ENCODE measurements around the gene SLC5A11. TPM values are rescaled to one million over a fixed set of nuclear protein-coding genes. Genes with fewer than 3 reads are reported as not detected.

SLC5A11 gene
- total RNA-seq, 2 donors from 2014 or later = not detected

DNA sequence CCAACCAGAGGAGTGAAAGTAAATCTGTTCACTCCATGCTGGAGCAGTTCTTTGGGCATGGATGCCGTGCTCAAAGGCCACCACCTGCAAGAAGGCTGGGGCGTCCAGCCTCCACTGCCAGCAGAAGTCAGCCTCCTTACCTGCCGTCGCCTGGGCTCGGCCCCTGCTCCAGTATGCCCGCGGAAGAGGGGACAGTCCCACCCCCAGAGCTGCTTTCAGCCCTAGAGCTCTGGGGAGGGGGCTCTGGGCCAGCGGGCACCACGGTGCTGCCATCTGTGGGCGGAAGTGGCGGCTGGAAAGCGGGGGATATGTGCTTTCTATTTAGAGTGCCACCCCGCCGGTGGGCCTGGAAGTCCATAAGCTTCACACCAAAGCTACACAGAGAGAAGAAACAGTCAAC, 93.5 kb downstream of the SLC5A11 start:
- Histone ChIP-seq H3K27me3 (no peaks in the 10 kb centered on the region), H3K4me3 (no peak overlapping the region), H3K27ac (no peak overlapping the region), H3K4me1 (no peaks in the 10 kb centered on the region), H3K36me3 (replicated peaks in 1 of 2; ENCODE audit: insufficient read depth in 1 of 2, low read depth in 2 of 2) (peaks cover 9 to 35% of the 10 kb centered on the region in 2 donors), H3K9me3 (no peaks in the 10 kb centered on the region)
- no peak for TF ChIP-seq POLR2A (IDR thresholded peaks at IDR 0.05)
- TF ChIP-seq, protein P1, sequence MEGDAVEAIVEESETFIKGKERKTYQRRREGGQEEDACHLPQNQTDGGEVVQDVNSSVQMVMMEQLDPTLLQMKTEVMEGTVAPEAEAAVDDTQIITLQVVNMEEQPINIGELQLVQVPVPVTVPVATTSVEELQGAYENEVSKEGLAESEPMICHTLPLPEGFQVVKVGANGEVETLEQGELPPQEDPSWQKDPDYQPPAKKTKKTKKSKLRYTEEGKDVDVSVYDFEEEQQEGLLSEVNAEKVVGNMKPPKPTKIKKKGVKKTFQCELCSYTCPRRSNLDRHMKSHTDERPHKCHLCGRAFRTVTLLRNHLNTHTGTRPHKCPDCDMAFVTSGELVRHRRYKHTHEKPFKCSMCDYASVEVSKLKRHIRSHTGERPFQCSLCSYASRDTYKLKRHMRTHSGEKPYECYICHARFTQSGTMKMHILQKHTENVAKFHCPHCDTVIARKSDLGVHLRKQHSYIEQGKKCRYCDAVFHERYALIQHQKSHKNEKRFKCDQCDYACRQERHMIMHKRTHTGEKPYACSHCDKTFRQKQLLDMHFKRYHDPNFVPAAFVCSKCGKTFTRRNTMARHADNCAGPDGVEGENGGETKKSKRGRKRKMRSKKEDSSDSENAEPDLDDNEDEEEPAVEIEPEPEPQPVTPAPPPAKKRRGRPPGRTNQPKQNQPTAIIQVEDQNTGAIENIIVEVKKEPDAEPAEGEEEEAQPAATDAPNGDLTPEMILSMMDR (IDR thresholded peaks at IDR 0.05) = no peak
- intact Hi-C loops (cut with DNase I) = no loop called here
- ATAC-seq = no peak
- DNase-seq = no peak
- WGBS, 2 donors = 89 to 94% methylated on average over 4 to 11 of the region's 14 CpGs

DNA sequence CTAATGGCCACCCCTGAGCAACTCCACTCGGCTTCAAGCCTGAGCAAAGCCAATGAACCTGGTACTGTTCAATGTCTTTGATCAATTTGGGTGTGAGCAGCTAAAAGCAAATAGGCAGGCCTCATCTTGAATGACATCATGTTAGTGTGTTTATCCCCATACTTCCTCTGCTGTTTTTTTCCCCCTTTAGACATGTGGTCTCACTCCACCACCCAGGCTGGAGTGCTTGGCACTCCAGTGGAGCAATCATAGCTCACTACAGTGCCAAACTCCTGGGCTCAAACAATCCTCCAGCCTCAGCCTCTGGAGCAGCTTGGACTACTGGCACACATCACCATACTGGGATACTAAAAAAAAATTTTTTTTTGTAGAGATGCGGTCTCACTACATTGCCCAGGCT, 94.0 kb downstream of the SLC5A11 start:
- Histone ChIP-seq H3K4me1 (no peaks in the 10 kb centered on the region), H3K27me3 (no peaks in the 10 kb centered on the region), H3K27ac (no peak overlapping the region), H3K9me3 (no peaks in the 10 kb centered on the region), H3K4me3 (no peak overlapping the region), H3K36me3 (replicated peaks in 1 of 2; ENCODE audit: insufficient read depth in 1 of 2, low read depth in 2 of 2) (peaks cover 9 to 32% of the 10 kb centered on the region in 2 donors)
- intact Hi-C loops (cut with DNase I) = no loop called here
- DNase-seq = no peak
- WGBS, 2 donors = 89 to 100% methylated on average over 2 of the region's 2 CpGs
- no peak for ATAC-seq
- no peak for TF ChIP-seq POLR2A (IDR thresholded peaks at IDR 0.05)
- TF ChIP-seq, protein P1 (IDR thresholded peaks at IDR 0.05) = no peak

DNA sequence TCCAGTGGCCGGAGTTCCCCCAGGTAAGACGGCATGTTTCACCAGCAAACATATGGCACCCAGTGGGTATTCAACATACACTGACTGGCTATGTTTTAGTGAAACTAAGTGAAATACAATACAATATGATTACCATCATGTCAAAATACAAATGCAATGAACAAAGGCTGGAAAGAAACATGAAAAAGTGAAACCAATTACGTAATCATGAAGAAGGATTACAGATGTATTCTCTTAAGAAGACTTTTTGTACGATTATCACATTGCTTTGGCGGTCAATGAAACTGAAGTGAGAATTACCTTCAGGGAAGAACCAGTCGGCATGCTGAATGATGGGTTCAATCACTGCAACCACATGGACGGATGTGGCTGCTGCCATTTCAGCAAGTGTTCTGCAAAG, 97.7 kb downstream of the SLC5A11 start:
- Histone ChIP-seq H3K36me3 (replicated peaks in 1 of 2; ENCODE audit: insufficient read depth in 1 of 2, low read depth in 2 of 2) (peaks cover 15 to 24% of the 10 kb centered on the region in 2 donors), H3K4me1 (no peaks in the 10 kb centered on the region), H3K4me3 (no peak overlapping the region)

GRCh38 chr16:24944206-24944605, 98.4 kb downstream of the SLC5A11 start:
- TF ChIP-seq POLR2A (IDR thresholded peaks at IDR 0.05) = no peak
- H3K4me1 ChIP-seq = no peaks in the 10 kb centered on the region
- intact Hi-C loops (cut with DNase I) = no loop called here
- WGBS, 2 donors = 66 to 89% methylated on average over 3 of the region's 3 CpGs
- ATAC-seq (no peak), DNase-seq (no peak)
- H3K27ac ChIP-seq = no peak overlapping the region
- H3K27me3 ChIP-seq = no peaks in the 10 kb centered on the region
- H3K36me3 ChIP-seq (replicated peaks in 1 of 2; ENCODE audit: insufficient read depth in 1 of 2, low read depth in 2 of 2) = peaks cover 15 to 22% of the 10 kb centered on the region in 2 donors
- no peak overlapping the region for H3K4me3 ChIP-seq
- no peaks in the 10 kb centered on the region for H3K9me3 ChIP-seq

More for the DNA sequence above, 97.7 kb downstream of the SLC5A11 start:
- Histone ChIP-seq H3K9me3 (no peaks in the 10 kb centered on the region), H3K27ac (no peak overlapping the region), H3K27me3 (no peaks in the 10 kb centered on the region)
- intact Hi-C loops (cut with DNase I) = no loop called here
- 94 to 95% methylated on average over 7 of the region's 7 CpGs for WGBS, 2 donors
- ATAC-seq (no peak), DNase-seq (no peak)
- TF ChIP-seq POLR2A (IDR thresholded peaks at IDR 0.05) = no peak
- TF ChIP-seq, protein P1 (IDR thresholded peaks at IDR 0.05) = no peak

GRCh38 chr16:24946155-24946554, 100.4 kb downstream of the SLC5A11 start:
- no peaks in the 10 kb centered on the region for H3K4me1 ChIP-seq
- intact Hi-C loops (cut with DNase I) = no loop called here
- no peak for ATAC-seq
- TF ChIP-seq, protein P1 (IDR thresholded peaks at IDR 0.05) = no peak
- TF ChIP-seq POLR2A (IDR thresholded peaks at IDR 0.05) = no peak
- H3K27me3 ChIP-seq = no peaks in the 10 kb centered on the region
- no peak overlapping the region for H3K4me3 ChIP-seq
- H3K9me3 ChIP-seq = no peaks in the 10 kb centered on the region
- DNase-seq = no peak
- H3K36me3 ChIP-seq (replicated peaks in 1 of 2; ENCODE audit: insufficient read depth in 1 of 2, low read depth in 2 of 2) = peaks cover 12 to 14% of the 10 kb centered on the region in 2 donors
- WGBS, 2 donors = 84 to 87% methylated on average over 6 of the region's 6 CpGs
- H3K27ac ChIP-seq = no peak overlapping the region

Measured in body of pancreas (tissue), 4 donors.